Brain pericyte (primary cell): Measurements from ENCODE around the gene TNFAIP6.

Experiments used
- DNase-seq: peaks from one replicate; pipeline ENCODE4 v3.0.0-alpha.2; 2012; ENCODE audit warnings: low read depth, low spot score

The TNFAIP6 gene

GRCh38 chr2:151359768-151360461 is 2.5 kb downstream of the TNFAIP6 start:
- no peak for DNase-seq

GRCh38 chr2:151361674-151362370 is 4.4 kb downstream of the TNFAIP6 start:
- no peak for DNase-seq

- no peak for DNase-seq
These were observed 6.3 kb downstream of the TNFAIP6 start for GRCh38 chr2:151363709-151364108.

GRCh38 chr2:151367571-151367970 is 10.2 kb downstream of the TNFAIP6 start:
- DNase-seq = no peak

GRCh38 chr2:151374436-151374835 is 17.0 kb downstream of the TNFAIP6 start:
- no peak for DNase-seq

GRCh38 chr2:151379169-151379568 is 21.8 kb downstream of the TNFAIP6 start:
- no peak for DNase-seq

- no peak for DNase-seq
These were observed 23.3 kb downstream of the TNFAIP6 start for GRCh38 chr2:151380580-151381235.

GRCh38 chr2:151381266-151381665 is 23.9 kb downstream of the TNFAIP6 start:
- no peak for DNase-seq

GRCh38 chr2:151388011-151388410 is 30.6 kb downstream of the TNFAIP6 start:
- DNase-seq = no peak

- no peak for DNase-seq
These were observed 34.0 kb downstream of the TNFAIP6 start for GRCh38 chr2:151391436-151391835.

- no peak for DNase-seq
These were observed 37.1 kb downstream of the TNFAIP6 start for GRCh38 chr2:151394509-151394908.

- DNase-seq = no peak
These were observed 38.4 kb downstream of the TNFAIP6 start for GRCh38 chr2:151395509-151396374.

- no peak for DNase-seq
These were observed 42.6 kb downstream of the TNFAIP6 start for GRCh38 chr2:151399981-151400380.

GRCh38 chr2:151401149-151401548 is 43.8 kb downstream of the TNFAIP6 start:
- DNase-seq = no peak

- DNase-seq = no peak
These were observed 46.5 kb downstream of the TNFAIP6 start for GRCh38 chr2:151403914-151404313.

- DNase-seq = no peak
These were observed 48.0 kb downstream of the TNFAIP6 start for GRCh38 chr2:151405376-151405775.

- DNase-seq = no peak
These were observed 49.9 kb downstream of the TNFAIP6 start for GRCh38 chr2:151407281-151407680.

GRCh38 chr2:151408788-151409600 is 51.6 kb downstream of the TNFAIP6 start:
- no peak for DNase-seq

GRCh38 chr2:151409601-151410484 is 52.5 kb downstream of the TNFAIP6 start, which contains the start of gene RIF1:
TSS of gene RIF1 (plus strand) at chr2:151409902. CDS start at chr2:151410424, 522 bp downstream.
- peak; percentile 62 for DNase-seq

- DNase-seq = no peak
These were observed 53.1 kb downstream of the TNFAIP6 start for GRCh38 chr2:151410485-151410834.
